ENCODE results near the gene VPS11. TPM values are rescaled to one million over a fixed set of nuclear protein-coding genes. Genes with fewer than 3 reads are reported as not detected.
A peak's percentile ranks its signal among the peaks of the same experiment; 100 is the strongest.

Gene VPS11
- total RNA-seq, 1 experiment from 2014 or later: 18.6 TPM

- Histone ChIP-seq H3K27ac (ENCODE audit: insufficient read length, low read depth, low read length) (no peak overlapping the region), H4K91ac (ENCODE audit: insufficient read length, low read depth, low read length) (no peak overlapping the region)
Observed at GRCh38 chr11:119091966-119092879, 24.6 kb downstream of the VPS11 start.

More at GRCh38 chr11:119091966-119092879, 24.6 kb downstream of the VPS11 start:
- Histone ChIP-seq H2BK15ac (ENCODE audit: low read depth, low read length) (no peak overlapping the region), H3K4me2 (ENCODE audit: insufficient read depth, insufficient read length, low read length) (peak overlapping the region; percentile 88), H4K5ac (ENCODE audit: insufficient read length, low read depth, low read length) (no peak overlapping the region), H3K23ac (ENCODE audit: insufficient read length, low read depth, low read length) (no peak overlapping the region), H3K27me3 (ENCODE audit: insufficient read depth, low read length) (no peaks in the 10 kb centered on the region), H3K79me2 (ENCODE audit: insufficient read depth, low read length) (peaks cover 20% of the 10 kb centered on the region; the same call in 1 of the 2 replicates), H3T11ph (ENCODE audit: low read length) (no peak overlapping the region), H2AFZ (ENCODE audit: low read length) (no peak overlapping the region), H2AK5ac (ENCODE audit: insufficient read length, low read length) (no peak overlapping the region), H3K56ac (ENCODE audit: insufficient read length, low read depth, low read length) (no peak overlapping the region), H2BK12ac (ENCODE audit: insufficient read length, low read depth, low read length) (no peak overlapping the region), H4K8ac (replicated peaks; ENCODE audit: insufficient read length, low read depth, low read length) (no peak overlapping the region), H2BK5ac (ENCODE audit: insufficient read length, low read length) (no peak overlapping the region), H2BK120ac (ENCODE audit: low read depth, low read length, poor library complexity, severe bottlenecking) (no peak overlapping the region), H3K79me1 (ENCODE audit: insufficient read depth, low read depth, low read length, poor library complexity, severe bottlenecking) (no peaks in the 10 kb centered on the region), H3K9me3 (ENCODE audit: control insufficient read depth, low read depth, low read length) (no peaks in the 10 kb centered on the region), H3K9ac (ENCODE audit: extremely low read depth, insufficient read length, low read length) (no peak overlapping the region), H3K4ac (ENCODE audit: low read depth, low read length) (no peak overlapping the region), H3K18ac (ENCODE audit: insufficient read length, low read depth, low read length) (no peak overlapping the region), H4K20me1 (ENCODE audit: control insufficient read depth, insufficient read depth, insufficient read length) (no peaks in the 10 kb centered on the region), H3K4me1 (ENCODE audit: insufficient read depth, low read length) (no peaks in the 10 kb centered on the region; the same call in 1 of the 2 replicates), H3K23me2 (ENCODE audit: insufficient read length, low read depth, low read length, poor library complexity, severe bottlenecking) (peaks cover 13% of the 10 kb centered on the region), H3K14ac (ENCODE audit: insufficient read depth, low read length) (no peak overlapping the region), H2BK20ac (ENCODE audit: low read depth, low read length, poor library complexity, severe bottlenecking) (no peak overlapping the region)
- peaks cover 19 to 48% (median 41%) of the 10 kb centered on the region in 3 experiments for H3K36me3 Mint-ChIP-seq (ENCODE audit: insufficient read depth in 1 of 3, low read depth in 3 of 3)
- TF ChIP-seq, protein P1, sequence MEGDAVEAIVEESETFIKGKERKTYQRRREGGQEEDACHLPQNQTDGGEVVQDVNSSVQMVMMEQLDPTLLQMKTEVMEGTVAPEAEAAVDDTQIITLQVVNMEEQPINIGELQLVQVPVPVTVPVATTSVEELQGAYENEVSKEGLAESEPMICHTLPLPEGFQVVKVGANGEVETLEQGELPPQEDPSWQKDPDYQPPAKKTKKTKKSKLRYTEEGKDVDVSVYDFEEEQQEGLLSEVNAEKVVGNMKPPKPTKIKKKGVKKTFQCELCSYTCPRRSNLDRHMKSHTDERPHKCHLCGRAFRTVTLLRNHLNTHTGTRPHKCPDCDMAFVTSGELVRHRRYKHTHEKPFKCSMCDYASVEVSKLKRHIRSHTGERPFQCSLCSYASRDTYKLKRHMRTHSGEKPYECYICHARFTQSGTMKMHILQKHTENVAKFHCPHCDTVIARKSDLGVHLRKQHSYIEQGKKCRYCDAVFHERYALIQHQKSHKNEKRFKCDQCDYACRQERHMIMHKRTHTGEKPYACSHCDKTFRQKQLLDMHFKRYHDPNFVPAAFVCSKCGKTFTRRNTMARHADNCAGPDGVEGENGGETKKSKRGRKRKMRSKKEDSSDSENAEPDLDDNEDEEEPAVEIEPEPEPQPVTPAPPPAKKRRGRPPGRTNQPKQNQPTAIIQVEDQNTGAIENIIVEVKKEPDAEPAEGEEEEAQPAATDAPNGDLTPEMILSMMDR (conservative IDR thresholded peaks at IDR 0.05): no peak
- H3K9me3 Mint-ChIP-seq: no peaks in the 10 kb centered on the region; a peak in 1 of 5 replicates
- peaks cover 28 to 29% of the 10 kb centered on the region in 2 experiments for H3K4me1 Mint-ChIP-seq
- DNase-seq: no peak
- H3K4me3 Mint-ChIP-seq: peak overlapping the region; percentile 92 to 94
- no peaks in the 10 kb centered on the region for H3K27me3 Mint-ChIP-seq (ENCODE audit: low read depth)
- peak overlapping the region in 2 of 3 experiments; percentile 85 to 92; a peak in 5 of 7 replicates for H3K27ac Mint-ChIP-seq
- no CpG with 5 or more reads among the region's 13 CpGs for WGBS (ENCODE audit: extremely low coverage, insufficient read length, low lambda C conversion rate)

Measured in H9 (cell line).